GM13977 (cell line): ENCODE results near the gene SMYD4.

Source experiments
- DNase-seq: peaks from one replicate; pipeline ENCODE4 v3.0.0; 2012; ENCODE audit warnings: low spot score
- in situ Hi-C: fragments of 300-500 bp; cut with MboI; formaldehyde crosslinking; loops from one replicate; pipeline ENCODE4 v1.12.0; 2022; ENCODE audit warnings: low sequenced_read_pairs, low pct_unique_long_range_greater_than_20kb, mixed read lengths, inconsistent platforms; ENCODE audit not compliant: unreplicated experiment
- TF ChIP-seq, protein P1 (sequence below): IDR thresholded peaks from 2 replicates; pipeline ENCODE4 v1.5.1; 2012; ENCODE audit warnings: mild to moderate bottlenecking, control low read depth; ENCODE audit not compliant: insufficient read depth; ENCODE audit errors: extremely low read depth, missing control alignments

The SMYD4 gene

DNA sequence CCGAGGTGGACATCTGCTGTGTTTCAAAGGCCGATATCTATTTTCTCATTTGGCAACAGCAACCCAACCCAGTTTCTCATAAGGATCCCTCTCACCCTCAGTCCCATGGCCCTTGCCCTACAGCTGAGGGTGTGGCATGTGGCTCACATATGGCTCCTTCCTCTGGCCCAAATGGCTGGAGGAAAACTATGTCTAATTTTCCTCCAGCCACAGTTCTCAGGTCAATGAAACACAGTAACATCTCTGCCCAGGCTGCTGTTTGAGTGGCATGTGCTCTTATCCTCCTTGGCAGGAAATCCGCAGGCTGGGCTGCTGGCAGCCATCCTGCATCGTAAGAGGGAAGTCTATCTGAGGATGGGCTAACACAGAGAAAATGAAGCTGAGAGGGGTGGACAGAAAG, 43.8 kb downstream of the SMYD4 start:
- no peak for DNase-seq
- TF ChIP-seq, protein P1, sequence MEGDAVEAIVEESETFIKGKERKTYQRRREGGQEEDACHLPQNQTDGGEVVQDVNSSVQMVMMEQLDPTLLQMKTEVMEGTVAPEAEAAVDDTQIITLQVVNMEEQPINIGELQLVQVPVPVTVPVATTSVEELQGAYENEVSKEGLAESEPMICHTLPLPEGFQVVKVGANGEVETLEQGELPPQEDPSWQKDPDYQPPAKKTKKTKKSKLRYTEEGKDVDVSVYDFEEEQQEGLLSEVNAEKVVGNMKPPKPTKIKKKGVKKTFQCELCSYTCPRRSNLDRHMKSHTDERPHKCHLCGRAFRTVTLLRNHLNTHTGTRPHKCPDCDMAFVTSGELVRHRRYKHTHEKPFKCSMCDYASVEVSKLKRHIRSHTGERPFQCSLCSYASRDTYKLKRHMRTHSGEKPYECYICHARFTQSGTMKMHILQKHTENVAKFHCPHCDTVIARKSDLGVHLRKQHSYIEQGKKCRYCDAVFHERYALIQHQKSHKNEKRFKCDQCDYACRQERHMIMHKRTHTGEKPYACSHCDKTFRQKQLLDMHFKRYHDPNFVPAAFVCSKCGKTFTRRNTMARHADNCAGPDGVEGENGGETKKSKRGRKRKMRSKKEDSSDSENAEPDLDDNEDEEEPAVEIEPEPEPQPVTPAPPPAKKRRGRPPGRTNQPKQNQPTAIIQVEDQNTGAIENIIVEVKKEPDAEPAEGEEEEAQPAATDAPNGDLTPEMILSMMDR = no peak
- in situ Hi-C loops = no loop called here

DNA sequence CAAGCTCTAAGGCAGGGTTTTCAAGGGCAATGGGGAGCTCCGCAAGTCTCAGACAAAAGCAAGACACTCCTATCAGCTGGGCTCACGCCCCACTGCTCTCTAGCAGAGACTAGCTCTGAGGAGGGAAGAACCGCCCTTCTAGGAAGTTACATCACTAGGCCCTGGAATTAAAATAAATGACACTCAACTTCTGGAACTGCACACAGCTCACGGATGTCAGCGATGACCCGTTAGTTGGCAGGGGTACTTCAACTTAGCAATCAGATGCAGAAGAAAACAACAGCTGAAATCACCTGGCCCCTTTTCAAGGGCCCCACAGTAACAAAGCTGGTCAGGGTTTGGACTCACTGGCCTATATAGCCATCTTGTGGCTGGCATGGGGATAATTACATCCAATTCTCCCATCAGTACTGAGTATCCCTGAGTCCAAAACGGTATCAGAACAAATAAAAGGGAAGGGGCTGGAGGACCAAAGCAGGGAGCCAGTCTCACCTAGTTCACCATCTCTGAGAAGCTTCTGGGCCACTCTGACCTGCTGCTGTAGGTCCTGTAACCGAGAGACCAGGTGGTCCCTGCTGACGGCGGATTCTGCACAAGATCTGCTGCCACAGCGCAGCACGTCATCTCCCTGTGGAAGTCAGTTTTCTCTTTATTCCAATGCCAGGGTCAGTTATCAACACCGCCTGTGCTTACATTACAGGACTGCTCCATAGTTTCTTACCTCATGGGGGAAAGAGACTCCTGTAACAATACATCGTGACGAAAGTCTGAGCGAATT, 45.7 kb downstream of the SMYD4 start:
- DNase-seq = peak; percentile 46
- in situ Hi-C loops = no loop called here
- TF ChIP-seq, protein P1 = peak; percentile 14

DNA sequence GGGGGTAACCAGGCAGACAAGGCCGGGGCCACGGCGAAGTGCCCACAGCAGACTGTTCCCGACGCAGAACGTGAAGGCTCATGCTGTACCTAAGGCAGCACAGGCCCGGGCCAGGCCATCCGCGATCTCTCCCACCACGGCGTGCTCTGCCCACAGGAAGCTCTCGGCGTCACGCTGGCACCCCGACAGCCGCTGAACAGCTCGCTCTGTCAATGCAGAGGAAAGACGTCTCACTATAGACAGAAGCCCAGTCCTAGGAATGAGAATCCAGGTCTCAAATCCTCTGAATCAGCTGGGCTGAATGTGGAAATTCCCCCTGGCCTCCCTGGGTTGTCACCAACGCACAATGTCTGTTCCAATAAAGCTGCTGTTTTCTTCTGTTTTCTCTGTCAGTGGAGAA, 46.4 kb downstream of the SMYD4 start:
- DNase-seq = no peak
- in situ Hi-C loops = no loop called here
- TF ChIP-seq, protein P1 = no peak

DNA sequence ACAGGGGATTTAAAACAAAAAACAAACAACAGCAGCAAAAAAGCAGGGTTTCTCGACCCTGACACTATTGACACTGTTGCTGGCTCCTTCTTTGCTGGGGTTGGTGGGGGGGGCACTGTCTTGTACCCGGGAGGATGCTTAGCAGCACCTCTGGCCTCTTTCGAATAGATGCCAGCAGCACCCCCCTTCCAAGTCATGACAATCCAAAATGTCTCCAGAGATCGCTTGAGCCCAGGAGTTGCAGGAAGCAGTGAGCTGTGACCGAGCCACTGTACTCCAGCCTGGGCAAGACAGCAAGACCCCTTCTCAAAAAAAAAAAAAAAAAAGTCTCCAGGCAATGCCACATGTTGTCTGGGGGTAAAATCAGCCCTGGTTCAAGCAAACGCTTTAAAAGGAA, 47.5 kb downstream of the SMYD4 start:
- in situ Hi-C loops = no loop called here
- TF ChIP-seq, protein P1 = no peak
- no peak for DNase-seq

DNA sequence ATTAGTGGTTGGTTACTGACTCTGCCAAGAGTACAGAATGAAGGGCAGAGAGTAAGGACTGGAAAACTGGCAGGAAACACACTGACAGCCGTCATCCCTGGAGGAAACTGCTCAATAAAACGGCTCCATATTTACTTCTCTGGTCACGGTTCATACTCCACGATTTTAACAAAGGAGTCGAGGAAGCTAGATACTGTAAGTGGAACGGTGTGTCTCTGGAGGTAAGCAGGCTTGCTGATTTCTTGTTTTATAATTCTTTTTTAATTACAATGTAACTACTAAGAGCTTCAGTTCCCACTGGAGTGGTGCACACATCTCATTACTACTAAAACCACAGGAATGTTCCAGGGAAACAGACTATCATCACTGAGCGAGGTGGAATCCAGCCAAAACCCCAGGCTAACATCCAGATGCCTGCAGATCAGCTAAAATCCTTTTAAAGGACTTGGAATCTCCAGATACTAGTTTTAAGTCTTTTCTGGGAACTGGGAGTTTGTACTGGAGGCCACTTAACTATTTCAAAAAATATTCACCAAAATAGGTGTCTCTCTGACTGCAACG, 50.1 kb downstream of the SMYD4 start:
- no peak for DNase-seq
- TF ChIP-seq, protein P1 = no peak
- in situ Hi-C loops = no loop called here

GRCh38 chr17:1776857-1777256, 52.8 kb downstream of the SMYD4 start:
- DNase-seq = no peak
- TF ChIP-seq, protein P1 = no peak
- in situ Hi-C loops = no loop called here
